ENCODE measurements around the gene CCR8. TPM values are rescaled to one million over a fixed set of nuclear protein-coding genes. Genes with fewer than 3 reads are reported as not detected.

CCR8 gene
- total and polyA plus RNA-seq, 2 donors (not counting 1 experiment from before 2014, with no cell fraction given) = not detected

DNA sequence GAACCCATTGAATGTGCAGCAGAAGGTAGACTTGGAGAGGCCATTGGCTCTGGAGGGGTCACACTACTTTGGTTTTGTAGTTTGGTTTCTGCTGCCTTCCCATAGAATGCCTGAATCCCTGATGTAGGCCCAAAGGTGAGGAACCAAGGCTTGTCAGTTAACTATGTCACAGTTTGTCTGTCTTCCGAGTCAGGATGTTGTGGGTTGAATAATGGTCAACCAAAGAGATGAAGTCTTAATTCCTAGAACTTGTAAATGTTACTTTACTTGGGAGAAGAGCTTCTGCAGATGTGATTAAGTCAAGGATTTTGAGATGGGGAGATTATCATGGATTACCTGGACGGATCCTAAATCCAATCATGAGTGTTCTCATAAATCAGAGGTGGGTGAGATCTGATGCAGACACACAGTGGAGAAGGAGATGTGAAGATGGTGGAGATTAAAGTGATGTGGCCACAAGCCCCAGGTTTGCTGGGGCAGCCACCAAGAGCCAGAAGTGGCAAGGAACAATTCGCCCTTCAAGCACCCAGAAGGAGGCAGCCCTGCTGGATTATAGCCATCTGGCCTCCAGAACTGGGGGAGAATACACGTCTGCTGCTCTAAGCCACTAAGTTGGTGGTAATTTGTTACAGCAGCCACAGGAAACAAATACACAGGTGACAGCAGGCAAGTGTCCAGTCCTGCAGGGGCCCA lies 2.3 kb upstream of the CCR8 start:
- DNase-seq (ENCODE audit: low read depth in 2 of 2) = no peak
- Histone ChIP-seq H2AFZ (ENCODE audit: low read length) (no peak overlapping the region), H3K9ac (ENCODE audit: insufficient read depth, low read length) (no peak overlapping the region), H3K27ac (ENCODE audit: insufficient read depth, low read length) (no peak overlapping the region), H3K27me3 (ENCODE audit: control insufficient read depth, insufficient read depth, low read length) (no peaks in the 10 kb centered on the region), H3K4me1 (ENCODE audit: control insufficient read depth, extremely low read depth, insufficient read depth, low read length) (no peaks in the 10 kb centered on the region), H4K20me1 (ENCODE audit: control insufficient read depth, extremely low read depth, insufficient read depth, low read length) (no peaks in the 10 kb centered on the region), H3K79me2 (ENCODE audit: control insufficient read depth, insufficient read depth, low read length) (no peaks in the 10 kb centered on the region), H3K4me2 (ENCODE audit: extremely low read depth, insufficient read depth, low read length) (no peak overlapping the region), H3K4me3 (replicated peaks in 1 of 4; ENCODE audit: control extremely low read depth in 1 of 4, insufficient read depth in 1 of 4, low read depth in 3 of 4, low read length in 4 of 4) (no peak overlapping the region), H3K36me3 (ENCODE audit: control insufficient read depth, insufficient read depth, low read length) (no peaks in the 10 kb centered on the region), H3K9me3 (ENCODE audit: control insufficient read depth, insufficient read depth, low read depth, low read length) (no peaks in the 10 kb centered on the region)
- TF ChIP-seq CTCF (conservative IDR thresholded peaks at IDR 0.05 in 1 of 2, IDR thresholded peaks at IDR 0.05 in 1 of 2; ENCODE audit: low read depth in 1 of 2, low read length in 2 of 2) (no peak), EZH2 (IDR thresholded peaks at IDR 0.05; ENCODE audit: low read length, missing control alignments) (no peak)

DNA sequence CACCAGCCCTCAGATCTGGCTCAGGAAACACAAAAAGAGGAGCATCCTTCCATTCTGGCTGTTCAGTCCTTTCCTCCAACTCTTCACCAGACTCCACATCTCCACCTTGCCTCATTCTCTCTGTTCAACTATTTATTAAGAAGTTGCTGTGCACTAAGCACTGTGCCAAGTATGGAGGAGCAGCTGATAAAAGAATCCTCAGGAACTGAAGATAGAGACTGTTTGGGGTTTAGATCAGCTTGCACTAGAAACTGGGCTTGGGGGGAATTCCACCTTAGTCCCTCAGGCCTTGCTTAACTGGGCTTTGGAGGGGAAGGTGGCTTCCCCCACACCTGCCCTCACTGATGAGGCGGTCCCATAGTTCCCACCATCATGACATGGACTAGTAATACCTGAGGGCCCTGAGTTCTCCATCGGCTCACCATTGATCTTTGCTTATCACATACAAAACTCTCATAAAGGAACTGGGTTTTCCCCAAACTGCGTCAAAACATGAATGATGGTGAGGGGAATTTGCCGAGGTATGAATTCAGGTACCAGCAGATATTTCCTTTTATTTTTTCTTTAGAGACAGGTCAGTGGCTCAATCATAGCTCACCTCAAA lies 1.7 kb upstream of the CCR8 start:
- H3K4me3 ChIP-seq (replicated peaks in 1 of 4; ENCODE audit: control extremely low read depth in 1 of 4, insufficient read depth in 1 of 4, low read depth in 3 of 4, low read length in 4 of 4) = no peak overlapping the region
- no peak for DNase-seq (ENCODE audit: low read depth in 2 of 2)
- H3K4me2 ChIP-seq (ENCODE audit: extremely low read depth, insufficient read depth, low read length) = no peak overlapping the region
- no peak overlapping the region for H2AFZ ChIP-seq (ENCODE audit: low read length)
- H3K9me3 ChIP-seq (ENCODE audit: control insufficient read depth, insufficient read depth, low read depth, low read length) = no peaks in the 10 kb centered on the region
- H3K9ac ChIP-seq (ENCODE audit: insufficient read depth, low read length) = no peak overlapping the region
- no peaks in the 10 kb centered on the region for H4K20me1 ChIP-seq (ENCODE audit: control insufficient read depth, extremely low read depth, insufficient read depth, low read length)
- TF ChIP-seq EZH2 (IDR thresholded peaks at IDR 0.05; ENCODE audit: low read length, missing control alignments) (no peak), CTCF (conservative IDR thresholded peaks at IDR 0.05 in 1 of 2, IDR thresholded peaks at IDR 0.05 in 1 of 2; ENCODE audit: low read depth in 1 of 2, low read length in 2 of 2) (no peak)
- H3K36me3 ChIP-seq (ENCODE audit: control insufficient read depth, insufficient read depth, low read length) = no peaks in the 10 kb centered on the region
- no peaks in the 10 kb centered on the region for H3K79me2 ChIP-seq (ENCODE audit: control insufficient read depth, insufficient read depth, low read length)
- no peaks in the 10 kb centered on the region for H3K27me3 ChIP-seq (ENCODE audit: control insufficient read depth, insufficient read depth, low read length)
- no peaks in the 10 kb centered on the region for H3K4me1 ChIP-seq (ENCODE audit: control insufficient read depth, extremely low read depth, insufficient read depth, low read length)
- no peak overlapping the region for H3K27ac ChIP-seq (ENCODE audit: insufficient read depth, low read length)

GRCh38 chr3:39330824-39331223 lies 1.3 kb downstream of the CCR8 start:
- Histone ChIP-seq H3K4me2 (ENCODE audit: extremely low read depth, insufficient read depth, low read length) (no peak overlapping the region), H3K27ac (ENCODE audit: insufficient read depth, low read length) (no peak overlapping the region), H3K36me3 (ENCODE audit: control insufficient read depth, insufficient read depth, low read length) (no peaks in the 10 kb centered on the region), H3K27me3 (ENCODE audit: control insufficient read depth, insufficient read depth, low read length) (no peaks in the 10 kb centered on the region), H3K79me2 (ENCODE audit: control insufficient read depth, insufficient read depth, low read length) (no peaks in the 10 kb centered on the region), H3K9ac (ENCODE audit: insufficient read depth, low read length) (no peak overlapping the region), H4K20me1 (ENCODE audit: control insufficient read depth, extremely low read depth, insufficient read depth, low read length) (no peaks in the 10 kb centered on the region), H3K9me3 (ENCODE audit: control insufficient read depth, insufficient read depth, low read depth, low read length) (no peaks in the 10 kb centered on the region), H3K4me3 (replicated peaks in 1 of 4; ENCODE audit: control extremely low read depth in 1 of 4, insufficient read depth in 1 of 4, low read depth in 3 of 4, low read length in 4 of 4) (no peak overlapping the region), H2AFZ (ENCODE audit: low read length) (no peak overlapping the region), H3K4me1 (ENCODE audit: control insufficient read depth, extremely low read depth, insufficient read depth, low read length) (no peaks in the 10 kb centered on the region)
- TF ChIP-seq EZH2 (IDR thresholded peaks at IDR 0.05; ENCODE audit: low read length, missing control alignments) = no peak
- TF ChIP-seq CTCF (conservative IDR thresholded peaks at IDR 0.05 in 1 of 2, IDR thresholded peaks at IDR 0.05 in 1 of 2; ENCODE audit: low read depth in 1 of 2, low read length in 2 of 2) = no peak
- no peak for DNase-seq (ENCODE audit: low read depth in 2 of 2)

All from fibroblast of lung (primary cell).